ENCODE data around the gene PARD3.

The PARD3 gene

GRCh38 chr10:34507217-34507616 lies 307.9 kb downstream of the PARD3 start:
- DNase-seq, result no peak

- DNase-seq, result peak in 2 of 56 donors; percentile 1 to 7
Measured at GRCh38 chr10:34506786-34507185, 308.3 kb downstream of the PARD3 start.

GRCh38 chr10:34505338-34505737 lies 309.8 kb downstream of the PARD3 start:
- no peak for DNase-seq

GRCh38 chr10:34504534-34504933 lies 310.6 kb downstream of the PARD3 start:
- no peak for DNase-seq

GRCh38 chr10:34503704-34504103 lies 311.4 kb downstream of the PARD3 start:
- DNase-seq, result no peak

GRCh38 chr10:34499612-34500279 lies 315.4 kb downstream of the PARD3 start:
- DNase-seq, result no peak

GRCh38 chr10:34498821-34499220 lies 316.3 kb downstream of the PARD3 start:
- no peak for DNase-seq

- DNase-seq, result peak in 1 of 56 donors; percentile 6
Measured at GRCh38 chr10:34495938-34496337, 319.2 kb downstream of the PARD3 start.

- no peak for DNase-seq
Measured at GRCh38 chr10:34494012-34494411, 321.1 kb downstream of the PARD3 start.

- no peak for DNase-seq
Measured at GRCh38 chr10:34492081-34492480, 323.0 kb downstream of the PARD3 start.

- DNase-seq, result peak in 2 of 56 donors; percentile 1 to 7
Measured at GRCh38 chr10:34491678-34492077, 323.4 kb downstream of the PARD3 start.

- DNase-seq, result no peak
Measured at GRCh38 chr10:34489973-34490745, 324.9 kb downstream of the PARD3 start.

GRCh38 chr10:34489411-34489810 lies 325.7 kb downstream of the PARD3 start:
- DNase-seq, result no peak

- DNase-seq, result no peak
Measured at GRCh38 chr10:34488476-34489130, 326.5 kb downstream of the PARD3 start.

GRCh38 chr10:34486008-34486407 lies 329.1 kb downstream of the PARD3 start:
- no peak for DNase-seq

- DNase-seq, result no peak
Measured at GRCh38 chr10:34484164-34484563, 330.9 kb downstream of the PARD3 start.

GRCh38 chr10:34480345-34480744 lies 334.8 kb downstream of the PARD3 start:
- DNase-seq, result no peak

- no peak for DNase-seq
Measured at GRCh38 chr10:34479520-34480179, 335.4 kb downstream of the PARD3 start.

- no peak for DNase-seq
Measured at GRCh38 chr10:34477249-34477648, 337.8 kb downstream of the PARD3 start.

- DNase-seq, result no peak
Measured at GRCh38 chr10:34476608-34477007, 338.5 kb downstream of the PARD3 start.

GRCh38 chr10:34475786-34476185 lies 339.3 kb downstream of the PARD3 start:
- no peak for DNase-seq

- DNase-seq, result no peak
Measured at GRCh38 chr10:34475274-34475646, 339.8 kb downstream of the PARD3 start.

Measured in amygdala (tissue), 56 donors.